Right cardiac atrium (tissue), 5 donors: Measurements from ENCODE around the gene PXT1. TPM values are rescaled to one million over a fixed set of nuclear protein-coding genes. Genes with fewer than 3 reads are reported as not detected.

Experiments used
- ATAC-seq, 2 donors: fragments of 200-7000 bp; cut with Tn5 transposase; one replicate each; pipeline versions ENCODE4 v1.8.0 to v1.9.1; 2020; ENCODE audit warnings: moderate library complexity in 2 of 2, mild to moderate bottlenecking in 1 of 2
- DNase-seq, 3 donors: peaks; one replicate each; pipeline ENCODE4 v3.0.0-alpha.2; 2020
- H3K27ac ChIP-seq: one replicate; pipeline ENCODE4 v1.5.1; 2013; ENCODE audit warnings: mild to moderate bottlenecking, low read length, control low read depth, moderate library complexity
- H3K27me3 ChIP-seq: one replicate; pipeline ENCODE4 v1.6.1; 2013; ENCODE audit not compliant: control insufficient read depth, insufficient read depth
- H3K4me1 ChIP-seq: one replicate; pipeline ENCODE4 v1.6.1; 2013; ENCODE audit warnings: low read length; ENCODE audit not compliant: control insufficient read depth, insufficient read depth
- H3K4me3 ChIP-seq: one replicate; pipeline ENCODE4 v1.5.1; 2013; ENCODE audit warnings: low read length, control low read depth
- H3K9me3 ChIP-seq: one replicate; pipeline ENCODE4 v1.6.1; 2013; ENCODE audit warnings: low read length; ENCODE audit not compliant: control insufficient read depth
- WGBS: extraction: QIAGEN DNeasy Blood & Tissue Kit; methylation state at CpG from one replicate; pipeline ENCODE4 v1.1.7; 2013; 5-methylcytosine and 5-hydroxymethylcytosine counted together
- intact Hi-C, 4 donors: fragments of 100-400 bp; cut with DNase I; formaldehyde crosslinking; loops; one replicate each; pipeline versions ENCODE4 v1.11.0 to v1.14.0; 2022 to 2023
- polyA plus RNA-seq: library from polyadenylated mRNA; stranded (reverse); fragments of 200-250 nt; gene quantifications from one replicate; pipeline ENCODE4 v1.2.3, GENCODE V29; 2013
- total RNA-seq, 4 donors: library from RNA; stranded (reverse); fragmentation: NEBNext Ultra II Directional; extraction: Animal tissue kit (Norgen Biotek cat#: 25700); gene quantifications; one replicate each; pipeline ENCODE4 v1.2.1, GENCODE V29; 2021
- donor health status: healthy with polysubstance abuse.
- donor health status: DM: no; HTN: yes; CAD: no.
- donor health status: DM: no; HTN: no; CAD: no.
- donor health status: DM: no; HTN: yes; CAD: no; lungs with severe emphysema.
- donor health status: DM: yes; HTN: yes; CAD: no.

PXT1 gene
- total and polyA plus RNA-seq, 5 donors: 0.09 to 0.42 (median 0.17) TPM; not detected in 2

GRCh38 chr6:36376742-36377141 lies 65.9 kb downstream of the PXT1 start:
- 91% methylated on average over 8 of the region's 8 CpGs for WGBS
- no peak overlapping the region for H3K4me3 ChIP-seq
- DNase-seq (no peak), ATAC-seq (no peak)
- H3K27ac ChIP-seq: no peak overlapping the region
- H3K9me3 ChIP-seq: no peaks in the 10 kb centered on the region
- intact Hi-C loops: no loop called here
- H3K4me1 ChIP-seq: no peaks in the 10 kb centered on the region
- no peaks in the 10 kb centered on the region for H3K27me3 ChIP-seq

DNA sequence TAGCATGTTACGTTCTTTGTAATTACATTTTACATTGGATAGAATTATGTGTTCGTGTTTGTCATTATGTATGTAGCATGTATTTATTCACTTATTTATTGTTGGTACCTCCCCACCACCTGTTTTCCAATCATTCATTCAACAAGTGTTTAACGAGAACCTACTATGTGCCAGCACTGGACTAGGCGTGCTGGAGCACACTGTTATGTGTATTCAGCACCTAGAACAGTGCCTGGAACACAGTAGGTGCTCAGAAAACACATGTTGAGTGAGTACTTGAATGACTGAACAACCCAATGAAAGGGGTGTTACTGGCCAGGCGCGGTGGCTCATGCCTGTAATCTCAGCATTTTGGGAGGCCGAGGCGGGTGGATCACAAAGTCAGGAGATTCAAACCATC lies 66.5 kb downstream of the PXT1 start:
- Histone ChIP-seq H3K27ac (no peak overlapping the region), H3K4me3 (no peak overlapping the region), H3K27me3 (no peaks in the 10 kb centered on the region), H3K4me1 (no peaks in the 10 kb centered on the region), H3K9me3 (no peaks in the 10 kb centered on the region)
- 97% methylated on average over 8 of the region's 8 CpGs for WGBS
- no peak for ATAC-seq
- DNase-seq: no peak
- intact Hi-C loops: no loop called here

- 96% methylated on average over 20 of the region's 20 CpGs for WGBS
- no peak overlapping the region for H3K4me3 ChIP-seq
- H3K4me1 ChIP-seq: no peaks in the 10 kb centered on the region
- intact Hi-C loops: no loop called here
- DNase-seq (no peak), ATAC-seq (no peak)
- H3K9me3 ChIP-seq: no peaks in the 10 kb centered on the region
- H3K27me3 ChIP-seq: no peaks in the 10 kb centered on the region
- H3K27ac ChIP-seq: no peak overlapping the region
Measured at GRCh38 chr6:36375644-36376155, 67.0 kb downstream of the PXT1 start.

DNA sequence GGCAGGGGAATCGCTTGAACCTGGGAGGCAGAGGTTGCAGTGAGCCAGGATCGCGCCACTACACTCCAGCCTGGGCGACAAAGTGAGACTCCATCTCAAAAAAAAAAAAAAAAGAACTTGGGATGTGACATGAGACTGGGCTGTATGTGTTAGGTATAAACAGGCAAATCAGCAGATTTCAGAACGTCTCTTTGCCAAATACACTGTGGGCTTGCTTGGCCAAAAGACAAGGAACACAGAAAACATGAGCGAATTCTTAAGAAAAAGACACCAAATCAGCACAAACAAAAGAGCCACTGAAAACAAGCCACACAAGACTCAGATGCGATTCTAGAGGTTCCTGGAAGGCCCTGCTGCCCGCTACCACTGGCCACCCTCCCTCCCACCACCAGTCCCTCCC lies 67.7 kb downstream of the PXT1 start:
- intact Hi-C loops: no loop called here
- Histone ChIP-seq H3K9me3 (no peaks in the 10 kb centered on the region), H3K27ac (no peak overlapping the region), H3K27me3 (no peaks in the 10 kb centered on the region), H3K4me3 (no peak overlapping the region), H3K4me1 (no peaks in the 10 kb centered on the region)
- DNase-seq (no peak), ATAC-seq (no peak)
- 64% methylated on average over 8 of the region's 8 CpGs for WGBS

GRCh38 chr6:36374194-36374593 lies 68.5 kb downstream of the PXT1 start:
- Histone ChIP-seq H3K9me3 (no peaks in the 10 kb centered on the region), H3K4me1 (no peaks in the 10 kb centered on the region), H3K4me3 (no peak overlapping the region), H3K27ac (no peak overlapping the region), H3K27me3 (no peaks in the 10 kb centered on the region)
- DNase-seq: no peak
- WGBS: 95% methylated on average over 4 of the region's 4 CpGs
- no peak for ATAC-seq
- intact Hi-C loops: no loop called here

- DNase-seq (no peak), ATAC-seq (no peak)
- 62% methylated on average over 15 of the region's 15 CpGs for WGBS
- Histone ChIP-seq H3K4me1 (no peaks in the 10 kb centered on the region), H3K27ac (no peak overlapping the region), H3K27me3 (no peaks in the 10 kb centered on the region), H3K9me3 (no peaks in the 10 kb centered on the region), H3K4me3 (no peak overlapping the region)
- intact Hi-C loops: no loop called here
Measured at GRCh38 chr6:36373368-36374019, 69.2 kb downstream of the PXT1 start.

DNA sequence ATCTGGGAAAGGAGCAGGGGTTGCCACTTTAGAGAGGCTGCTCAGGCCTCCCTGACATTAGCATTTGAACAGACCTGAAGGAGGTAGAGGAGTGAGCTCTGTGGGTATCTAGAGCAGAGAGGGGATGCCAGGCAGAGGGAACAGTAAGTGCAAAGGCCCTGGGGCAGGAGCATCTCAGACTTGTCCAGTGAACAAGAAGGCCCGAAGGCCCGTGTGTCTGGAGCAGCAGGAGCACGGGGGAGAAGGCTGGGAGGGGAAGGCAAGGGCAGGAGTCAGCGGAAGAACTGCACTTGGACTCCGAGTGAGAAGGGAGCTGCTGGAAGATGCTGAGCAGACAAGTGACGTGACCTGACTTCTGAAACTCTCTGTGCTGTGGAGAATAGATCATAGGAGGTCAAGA lies 70.6 kb downstream of the PXT1 start:
- Histone ChIP-seq H3K4me1 (no peaks in the 10 kb centered on the region), H3K27me3 (no peaks in the 10 kb centered on the region), H3K4me3 (no peak overlapping the region), H3K9me3 (no peaks in the 10 kb centered on the region), H3K27ac (no peak overlapping the region)
- 88% methylated on average over 6 of the region's 6 CpGs for WGBS
- DNase-seq: no peak
- intact Hi-C loops: no loop called here
- no peak for ATAC-seq

- intact Hi-C loops: no loop called here
- DNase-seq (no peak), ATAC-seq (no peak)
- Histone ChIP-seq H3K27me3 (no peaks in the 10 kb centered on the region), H3K4me3 (no peak overlapping the region), H3K4me1 (no peaks in the 10 kb centered on the region), H3K9me3 (no peaks in the 10 kb centered on the region), H3K27ac (no peak overlapping the region)
- 91% methylated on average over 9 of the region's 9 CpGs for WGBS
Measured at GRCh38 chr6:36371211-36371610, 71.4 kb downstream of the PXT1 start.

DNA sequence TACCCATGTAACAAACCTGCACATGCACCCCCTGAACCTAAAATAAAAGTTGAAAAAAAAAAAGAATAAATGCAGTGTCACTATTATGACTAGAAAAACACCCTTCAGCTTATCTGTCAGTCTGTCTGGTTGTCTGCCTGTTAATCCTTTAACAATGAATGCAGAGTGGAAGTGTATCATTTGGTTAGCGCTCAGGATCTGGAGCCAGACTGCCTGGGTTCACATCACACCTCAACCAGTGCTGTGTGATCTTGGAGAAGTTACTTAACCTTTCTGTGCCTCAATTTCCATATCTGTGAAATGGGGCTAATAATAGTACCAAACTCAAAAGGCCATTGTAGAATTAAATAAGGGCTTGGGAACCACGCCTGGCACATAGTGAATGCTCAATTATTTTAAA lies 72.0 kb downstream of the PXT1 start:
- no peaks in the 10 kb centered on the region for H3K27me3 ChIP-seq
- DNase-seq (no peak), ATAC-seq (no peak)
- no peaks in the 10 kb centered on the region for H3K9me3 ChIP-seq
- no peak overlapping the region for H3K27ac ChIP-seq
- no peak overlapping the region for H3K4me3 ChIP-seq
- WGBS: 96% methylated on average over 2 of the region's 2 CpGs
- intact Hi-C loops: no loop called here
- no peaks in the 10 kb centered on the region for H3K4me1 ChIP-seq

DNA sequence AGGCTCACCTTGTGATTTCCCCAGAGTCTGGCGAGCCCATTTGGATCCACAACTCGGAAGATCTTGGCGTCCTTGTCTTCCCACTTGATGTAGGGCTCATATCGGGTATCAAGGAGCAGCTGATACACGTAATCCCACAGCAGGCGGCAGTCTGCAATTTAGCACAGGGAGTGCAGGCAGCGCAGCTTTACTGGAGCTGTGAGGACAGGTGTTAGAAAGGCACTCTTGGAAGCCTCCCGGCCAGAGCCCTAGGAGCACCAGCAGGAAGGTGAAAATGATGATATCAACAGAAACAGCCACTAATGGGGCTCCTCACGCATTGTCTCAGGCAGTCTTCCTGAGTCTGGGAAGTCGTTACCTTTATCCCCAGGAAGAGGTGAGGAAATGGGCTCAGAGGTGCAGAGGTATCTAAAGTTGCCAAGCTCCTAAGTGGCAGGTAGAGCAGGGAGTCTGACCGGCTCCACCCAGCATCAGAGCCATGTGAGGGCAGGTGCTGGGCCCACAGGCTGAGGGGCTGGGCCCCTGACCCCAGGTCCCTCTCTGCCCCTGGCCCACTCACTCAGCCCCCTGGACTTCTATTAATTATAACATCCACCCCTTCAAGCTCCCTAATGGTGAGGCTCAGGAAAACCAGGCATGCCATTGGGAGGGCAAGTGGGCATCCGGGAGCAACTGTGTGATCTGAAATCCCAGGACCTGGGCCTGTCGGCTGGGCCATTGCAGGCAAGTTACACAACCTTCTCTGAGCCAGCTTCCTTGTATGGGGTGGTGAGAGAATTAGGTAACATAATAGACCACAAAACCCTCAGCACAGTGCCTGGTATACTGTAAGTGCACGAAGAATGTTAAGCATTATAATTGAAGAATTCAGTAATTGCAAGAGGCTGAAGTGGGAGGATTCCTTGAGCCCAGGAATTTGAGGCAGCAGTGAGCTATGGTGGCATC lies 73.5 kb downstream of the PXT1 start:
- intact Hi-C loops: loop anchor here in 2 of 4 donors (10.0 kb wide), 1 partner anchor 244 kb away; no protein-coding TSS in a partner anchor
- no peak overlapping the region for H3K27ac ChIP-seq
- no peaks in the 10 kb centered on the region for H3K9me3 ChIP-seq
- H3K27me3 ChIP-seq: no peaks in the 10 kb centered on the region
- WGBS: 85% methylated on average over 14 of the region's 14 CpGs
- no peak for DNase-seq
- no peaks in the 10 kb centered on the region for H3K4me1 ChIP-seq
- no peak for ATAC-seq
- H3K4me3 ChIP-seq: no peak overlapping the region

GRCh38 chr6:36368421-36368820 lies 74.2 kb downstream of the PXT1 start:
- intact Hi-C loops: loop anchor here in 2 of 4 donors (10.0 kb wide), 1 partner anchor 244 kb away; no protein-coding TSS in a partner anchor
- DNase-seq (no peak), ATAC-seq (no peak)
- Histone ChIP-seq H3K4me1 (no peaks in the 10 kb centered on the region), H3K9me3 (no peaks in the 10 kb centered on the region), H3K27me3 (no peaks in the 10 kb centered on the region), H3K27ac (no peak overlapping the region), H3K4me3 (no peak overlapping the region)
- WGBS: 75% methylated on average over 1 of the region's 1 CpG
